Muscle of leg (tissue), 11 donors: ENCODE results near the gene ASB5. TPM values are rescaled to one million over a fixed set of nuclear protein-coding genes. Genes with fewer than 3 reads are reported as not detected.
"Not testable (repeated sequence)": the region's sequence is repeated elsewhere in the genome, so short reads cannot be mapped to it uniquely, and the experiment has no call there.

ENCODE experiments used
- DNase-seq: peaks from one replicate; pipeline ENCODE4 v3.0.0; 2013
- H3K27ac ChIP-seq: one replicate; pipeline ENCODE4 v1.5.1; 2013; ENCODE audit warnings: mild to moderate bottlenecking, low read length, control low read depth
- H3K27me3 ChIP-seq: one replicate; pipeline ENCODE4 v1.6.1; 2013; ENCODE audit warnings: low read length; ENCODE audit not compliant: control insufficient read depth, insufficient read depth
- H3K36me3 ChIP-seq: one replicate; pipeline ENCODE4 v1.6.1; 2013; ENCODE audit warnings: low read length; ENCODE audit not compliant: control insufficient read depth, insufficient read depth
- H3K4me1 ChIP-seq: one replicate; pipeline ENCODE4 v1.6.1; 2013; ENCODE audit warnings: low read length; ENCODE audit not compliant: control insufficient read depth, insufficient read depth
- H3K4me3 ChIP-seq: one replicate; pipeline ENCODE4 v1.5.1; 2013; ENCODE audit warnings: low read length, control low read depth
- H3K9me3 ChIP-seq: replicated peaks from 2 replicates; pipeline ENCODE4 v1.6.1; 2013; ENCODE audit warnings: low read depth, low read length; ENCODE audit not compliant: control insufficient read depth
- WGBS: methylation state at CpG from one replicate; pipeline ENCODE4 v1.1.5; 2013; ENCODE audit warnings: missing lambda C conversion rate; ENCODE audit not compliant: insufficient coverage; 5-methylcytosine and 5-hydroxymethylcytosine counted together
- polyA plus RNA-seq, 8 donors: library from polyadenylated mRNA; unstranded; fragments of 120-200 nt; gene quantifications; one replicate each; pipeline versions ENCODE4 v1.2.1 to v1.2.3, GENCODE V29; 2013; ENCODE audit warnings: inconsistent platforms in 1 of 8, low replicate concordance in 1 of 8; ENCODE audit not compliant: insufficient read length in 8 of 8, insufficient read depth in 1 of 8
- total RNA-seq: library from RNA; stranded (reverse); fragments of 120-200 nt; gene quantifications from one replicate; pipeline ENCODE4 v1.2.4, GENCODE V29; 2013

Gene ASB5
- total and polyA plus RNA-seq, 9 donors, result 59.0 to 124 (median 85.9) TPM

- H3K36me3 ChIP-seq, result no peaks in the 10 kb centered on the region
- no peaks in the 10 kb centered on the region for H3K4me1 ChIP-seq
- H3K27ac ChIP-seq, result no peak overlapping the region
- H3K27me3 ChIP-seq, result no peaks in the 10 kb centered on the region
- DNase-seq, result no peak
- H3K4me3 ChIP-seq, result no peak overlapping the region
- no peaks in the 10 kb centered on the region for H3K9me3 ChIP-seq
- no CpG with 5 or more reads among the region's 2 CpGs for WGBS
Measured at GRCh38 chr4:176302283-176303275, 33.6 kb upstream of the ASB5 start.

GRCh38 chr4:176300565-176300964 lies 31.5 kb upstream of the ASB5 start:
- Histone ChIP-seq H3K27me3 (no peaks in the 10 kb centered on the region), H3K4me1 (no peaks in the 10 kb centered on the region), H3K36me3 (no peaks in the 10 kb centered on the region), H3K9me3 (no peaks in the 10 kb centered on the region), H3K4me3 (no peak overlapping the region), H3K27ac (no peak overlapping the region)
- no peak for DNase-seq

GRCh38 chr4:176300036-176300435 lies 31.0 kb upstream of the ASB5 start:
- Histone ChIP-seq H3K9me3 (no peaks in the 10 kb centered on the region), H3K27me3 (no peaks in the 10 kb centered on the region), H3K4me3 (no peak overlapping the region), H3K36me3 (no peaks in the 10 kb centered on the region), H3K4me1 (no peaks in the 10 kb centered on the region), H3K27ac (no peak overlapping the region)
- no peak for DNase-seq
- WGBS, result 97% methylated on average over 4 of the region's 9 CpGs

- H3K4me3 ChIP-seq, result no peak overlapping the region
- H3K27ac ChIP-seq, result no peak overlapping the region
- no peaks in the 10 kb centered on the region for H3K4me1 ChIP-seq
- no peaks in the 10 kb centered on the region for H3K27me3 ChIP-seq
- 34% methylated on average over 3 of the region's 6 CpGs for WGBS
- no peaks in the 10 kb centered on the region for H3K9me3 ChIP-seq
- no peaks in the 10 kb centered on the region for H3K36me3 ChIP-seq
- no peak for DNase-seq
Measured at GRCh38 chr4:176298664-176299063, 29.6 kb upstream of the ASB5 start.

GRCh38 chr4:176295907-176296306 lies 26.9 kb upstream of the ASB5 start:
- WGBS, result 63% methylated on average over 3 of the region's 5 CpGs
- H3K27ac ChIP-seq, H3K4me3 ChIP-seq, H3K4me1 ChIP-seq, H3K9me3 ChIP-seq, DNase-seq, H3K36me3 ChIP-seq, H3K27me3 ChIP-seq: not testable (repeated sequence)

- Histone ChIP-seq H3K27ac (no peak overlapping the region), H3K27me3 (no peaks in the 10 kb centered on the region), H3K4me1 (no peaks in the 10 kb centered on the region), H3K36me3 (no peaks in the 10 kb centered on the region), H3K9me3 (no peaks in the 10 kb centered on the region), H3K4me3 (no peak overlapping the region)
- DNase-seq, result no peak
- WGBS, result no CpG with 5 or more reads among the region's 1 CpG
Measured at GRCh38 chr4:176293660-176294059, 24.6 kb upstream of the ASB5 start.

GRCh38 chr4:176292920-176293319 lies 23.9 kb upstream of the ASB5 start:
- no peak for DNase-seq
- H3K27me3 ChIP-seq, result no peaks in the 10 kb centered on the region
- H3K4me1 ChIP-seq, result no peaks in the 10 kb centered on the region
- H3K4me3 ChIP-seq, result no peak overlapping the region
- H3K9me3 ChIP-seq, result no peaks in the 10 kb centered on the region
- no peak overlapping the region for H3K27ac ChIP-seq
- no peaks in the 10 kb centered on the region for H3K36me3 ChIP-seq
- no CpG with 5 or more reads among the region's 1 CpG for WGBS

GRCh38 chr4:176291748-176292147 lies 22.7 kb upstream of the ASB5 start:
- no CpG with 5 or more reads among the region's 3 CpGs for WGBS
- Histone ChIP-seq H3K4me1 (no peaks in the 10 kb centered on the region), H3K36me3 (no peaks in the 10 kb centered on the region)

GRCh38 chr4:176290520-176290919 lies 21.5 kb upstream of the ASB5 start:
- Histone ChIP-seq H3K4me3 (no peak overlapping the region), H3K36me3 (no peaks in the 10 kb centered on the region)
- WGBS, result no CpG with 5 or more reads among the region's 3 CpGs

More at GRCh38 chr4:176291748-176292147, 22.7 kb upstream of the ASB5 start:
- H3K27me3 ChIP-seq, result no peaks in the 10 kb centered on the region
- H3K4me3 ChIP-seq, result no peak overlapping the region
- no peaks in the 10 kb centered on the region for H3K9me3 ChIP-seq
- H3K27ac ChIP-seq, result no peak overlapping the region
- no peak for DNase-seq

GRCh38 chr4:176289561-176289960 lies 20.5 kb upstream of the ASB5 start:
- no peaks in the 10 kb centered on the region for H3K9me3 ChIP-seq
- H3K27me3 ChIP-seq, result no peaks in the 10 kb centered on the region
- no peak overlapping the region for H3K27ac ChIP-seq
- no peaks in the 10 kb centered on the region for H3K36me3 ChIP-seq
- no peak overlapping the region for H3K4me3 ChIP-seq
- no peaks in the 10 kb centered on the region for H3K4me1 ChIP-seq
- DNase-seq, result no peak
- WGBS, result 100% methylated on average over 2 of the region's 6 CpGs

More at GRCh38 chr4:176290520-176290919, 21.5 kb upstream of the ASB5 start:
- no peak for DNase-seq
- Histone ChIP-seq H3K27me3 (no peaks in the 10 kb centered on the region), H3K27ac (no peak overlapping the region), H3K9me3 (no peaks in the 10 kb centered on the region), H3K4me1 (no peaks in the 10 kb centered on the region)
